HG03103 (cell line): ENCODE measurements around the gene SEMA6D.

Experiments used
- ATAC-seq: cut with Tn5 transposase; IDR thresholded peaks from one replicate; pipeline ENCODE4 v1.9.1; 2021; ENCODE audit warnings: low read depth; ENCODE audit not compliant: unreplicated experiment

Gene SEMA6D

DNA sequence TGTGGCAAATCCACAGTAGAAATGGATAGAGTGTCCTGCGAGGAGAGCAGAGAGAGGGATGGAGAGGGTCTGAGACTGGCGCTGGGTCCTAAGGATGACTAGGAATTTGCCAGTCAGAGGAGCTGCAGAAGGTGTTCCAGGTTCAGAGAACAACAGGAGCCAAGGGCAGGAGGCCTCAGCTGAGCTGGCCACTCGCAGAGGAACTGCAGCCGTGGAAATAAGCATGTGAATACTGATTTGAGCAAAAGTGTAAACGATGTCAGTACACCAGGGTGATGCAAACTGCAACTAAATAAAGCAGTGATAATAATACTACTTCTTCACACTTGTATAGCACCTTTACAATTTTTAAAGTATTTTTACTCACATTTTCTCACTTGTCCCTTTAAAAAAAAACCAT, 24.6 kb downstream of the SEMA6D start:
- ATAC-seq = no peak

DNA sequence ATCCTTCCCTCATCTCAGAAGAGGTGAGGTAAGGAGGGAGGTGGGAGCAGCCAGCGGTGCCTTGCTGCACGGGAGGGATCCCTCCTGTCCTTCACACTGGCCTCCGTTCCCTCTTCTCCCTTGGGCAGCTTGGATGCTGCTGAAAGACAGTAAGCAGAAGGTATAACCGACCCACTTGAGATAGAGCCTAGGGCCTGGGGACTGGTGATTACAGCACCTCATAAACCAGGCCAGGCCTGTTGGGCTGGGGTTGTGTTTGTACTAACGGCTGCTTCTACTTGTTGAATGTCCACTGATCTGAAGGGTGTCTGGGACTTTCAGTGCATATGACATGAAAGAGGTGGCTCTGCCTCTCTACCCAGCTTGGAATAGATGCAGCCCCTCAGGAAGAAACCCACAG, 25.0 kb downstream of the SEMA6D start:
- ATAC-seq = no peak

DNA sequence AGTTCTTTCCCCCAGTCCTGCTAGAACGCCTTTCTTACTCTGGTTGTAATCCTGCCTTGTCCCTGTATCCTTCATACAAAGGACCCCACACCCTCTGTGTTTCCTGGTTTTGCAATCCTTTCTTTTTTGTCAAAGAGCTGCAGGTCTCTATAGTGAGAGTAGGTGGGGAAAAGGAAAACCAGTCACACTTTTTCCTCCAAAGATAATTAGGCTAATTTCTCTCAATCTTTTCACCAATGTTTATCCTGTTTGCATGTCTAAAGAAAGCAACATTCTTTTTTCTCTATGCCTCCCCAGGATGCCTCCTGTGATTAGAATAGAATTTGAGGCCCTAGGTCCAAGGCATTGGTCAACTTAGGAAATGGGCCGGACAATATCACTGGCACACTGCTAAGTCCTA, 25.4 kb downstream of the SEMA6D start:
- no peak for ATAC-seq

DNA sequence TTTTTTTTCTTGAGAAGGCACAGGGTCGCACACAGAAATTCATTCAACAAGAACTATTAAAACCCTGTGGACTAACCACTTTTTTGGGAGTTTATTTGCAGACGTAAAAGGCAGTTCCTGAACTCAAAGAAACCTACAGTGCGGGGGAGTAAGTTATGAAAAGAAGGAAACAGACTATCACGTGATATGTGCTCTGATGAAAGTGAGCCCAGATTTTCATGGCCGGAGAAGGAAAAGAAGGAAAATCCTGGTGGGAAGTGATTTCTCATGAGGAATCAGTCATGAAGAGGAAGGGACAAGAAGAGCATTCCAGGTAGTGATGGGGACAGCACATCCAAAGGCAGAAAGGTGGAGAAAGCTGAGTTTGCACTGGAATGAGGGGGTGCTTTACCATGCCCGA, 26.1 kb downstream of the SEMA6D start:
- ATAC-seq = no peak

- ATAC-seq = no peak
Observed at GRCh38 chr15:47743886-47744285, 26.6 kb downstream of the SEMA6D start.

- no peak for ATAC-seq
Observed at GRCh38 chr15:47744496-47744895, 27.2 kb downstream of the SEMA6D start.

DNA sequence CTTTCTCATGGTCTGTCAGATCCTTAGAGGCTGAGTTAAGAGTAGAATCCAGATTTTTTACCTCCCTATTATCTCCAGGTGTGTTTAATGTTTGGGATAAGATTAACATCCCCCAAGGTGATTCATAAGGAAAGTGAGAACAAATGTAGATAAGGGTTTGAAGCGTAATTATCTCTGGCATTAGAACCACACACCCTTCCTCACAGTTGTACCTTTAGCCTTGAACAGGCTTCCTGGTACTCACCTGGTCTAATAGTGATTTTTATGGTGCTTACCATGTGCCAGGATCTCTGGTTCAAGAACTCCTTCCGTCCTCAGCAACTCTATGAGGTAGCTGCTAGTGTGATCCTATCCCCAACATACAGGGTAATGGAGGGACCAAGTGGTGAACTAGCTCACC, 27.7 kb downstream of the SEMA6D start:
- ATAC-seq = no peak

GRCh38 chr15:47746516-47746915, 29.2 kb downstream of the SEMA6D start:
- ATAC-seq = no peak

DNA sequence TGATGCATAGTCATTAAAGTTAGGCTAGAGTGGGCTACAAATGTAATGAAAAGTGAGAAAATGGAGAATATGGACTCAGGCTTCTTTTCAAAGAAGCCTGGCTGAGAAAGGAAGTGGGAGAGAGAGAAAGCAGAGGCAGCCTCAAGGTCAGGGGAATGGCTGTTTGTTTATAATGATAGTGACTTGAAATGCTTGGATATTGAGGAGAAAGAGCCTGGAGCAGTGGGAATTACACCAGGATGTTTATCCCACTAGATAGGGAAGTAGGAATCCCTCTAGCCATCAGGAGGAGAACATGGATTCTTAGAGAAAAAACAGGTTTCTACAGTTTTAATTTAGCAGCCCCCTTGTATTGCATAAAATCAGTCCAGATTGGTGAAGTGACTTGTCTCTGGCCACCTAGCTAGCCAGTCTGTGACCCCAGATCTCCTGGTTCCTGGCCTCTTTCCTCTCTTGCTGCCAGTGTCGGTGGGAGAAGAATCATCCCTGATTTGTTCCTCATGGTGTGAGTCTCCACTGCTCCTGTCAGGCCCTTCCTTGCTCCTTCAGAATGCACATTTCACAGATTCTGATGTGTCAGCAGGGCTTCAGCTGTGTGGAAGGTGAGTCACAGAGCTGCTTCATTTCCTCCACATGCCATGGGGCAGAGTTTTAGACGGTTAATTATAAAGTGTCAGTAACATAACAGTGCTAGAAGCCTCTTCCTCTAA, 32.9 kb downstream of the SEMA6D start:
- no peak for ATAC-seq

DNA sequence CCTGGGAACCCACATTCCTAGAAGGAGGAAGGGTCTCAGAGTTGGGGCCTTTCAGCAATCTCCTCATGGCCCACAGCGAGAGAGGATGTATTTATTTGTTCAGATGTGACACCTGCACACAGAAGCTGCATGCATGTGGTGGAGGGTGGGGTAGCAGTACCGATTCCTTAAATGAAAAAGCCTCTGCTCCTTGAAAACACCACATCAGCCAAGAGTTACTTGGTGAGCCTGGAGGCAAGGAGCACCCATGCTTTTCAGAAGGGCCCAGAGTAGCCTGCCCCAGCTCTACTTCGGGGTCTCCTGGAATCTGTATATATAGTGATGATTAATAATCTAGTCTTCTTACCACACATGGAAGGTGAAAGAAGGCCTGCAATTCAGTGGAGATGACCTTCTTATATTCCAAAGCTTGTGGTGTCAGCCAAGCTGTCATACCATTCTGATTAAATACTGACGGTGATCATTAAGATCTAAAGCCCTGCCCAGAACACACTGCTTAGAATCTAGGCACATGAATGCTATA, 33.5 kb downstream of the SEMA6D start:
- ATAC-seq = no peak

DNA sequence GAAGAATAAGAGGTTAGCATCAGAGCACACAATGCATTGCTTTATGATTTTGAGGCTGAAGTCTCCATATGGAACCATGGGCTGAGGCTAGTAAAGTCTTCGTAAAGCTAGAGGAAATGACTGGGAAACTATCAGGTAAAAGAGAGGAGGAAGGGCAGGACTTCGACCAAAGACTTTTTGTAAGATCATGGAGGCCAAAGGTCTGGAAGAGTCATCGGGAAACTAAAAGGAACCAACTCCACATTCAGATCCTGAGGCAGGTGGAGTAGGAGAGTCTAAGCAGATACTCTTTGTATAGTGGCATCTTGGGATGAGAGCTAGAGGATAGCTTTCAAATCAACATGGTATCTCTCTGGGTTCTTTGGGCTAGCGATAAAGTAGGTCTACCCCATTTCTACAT, 36.3 kb downstream of the SEMA6D start:
- no peak for ATAC-seq

DNA sequence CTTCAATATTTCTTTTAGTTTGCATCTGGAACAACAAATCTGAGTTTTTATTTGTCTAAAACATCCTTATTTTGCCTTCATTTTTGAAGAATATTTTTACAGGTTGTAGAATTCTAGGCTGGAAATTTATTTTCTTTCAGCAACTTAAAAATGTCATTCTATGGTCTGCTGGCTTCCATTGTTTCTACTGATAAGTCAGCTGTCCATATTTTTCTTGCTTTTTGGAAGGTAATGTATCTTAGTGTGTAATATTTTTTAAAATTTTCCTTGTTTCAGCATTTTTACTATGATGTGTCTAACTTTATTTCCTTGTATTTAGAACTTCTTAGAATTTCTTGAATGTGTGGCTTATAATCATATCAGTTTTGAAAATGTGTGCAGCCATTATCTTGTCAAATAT, 37.0 kb downstream of the SEMA6D start:
- no peak for ATAC-seq

DNA sequence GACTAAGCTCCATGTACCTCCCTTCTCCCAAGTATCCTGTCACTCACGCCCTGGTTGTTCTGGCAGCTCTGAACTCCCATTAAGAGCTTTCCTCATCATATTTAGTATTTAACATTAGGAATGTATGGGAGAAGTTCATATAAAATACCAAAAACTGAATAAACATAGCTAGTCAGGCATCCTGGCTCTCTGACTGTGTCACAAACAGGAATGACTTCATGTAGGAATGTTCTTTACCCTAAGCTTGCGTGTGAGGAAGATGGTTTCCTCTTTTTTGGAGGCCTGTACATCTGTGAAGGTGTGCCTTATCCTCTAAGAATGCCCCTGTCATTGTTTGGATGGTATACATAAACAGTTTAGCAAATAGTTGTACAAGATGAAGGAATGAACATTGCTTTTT, 38.6 kb downstream of the SEMA6D start:
- no peak for ATAC-seq

- ATAC-seq = no peak
Observed at GRCh38 chr15:47756872-47757271, 39.6 kb downstream of the SEMA6D start.

DNA sequence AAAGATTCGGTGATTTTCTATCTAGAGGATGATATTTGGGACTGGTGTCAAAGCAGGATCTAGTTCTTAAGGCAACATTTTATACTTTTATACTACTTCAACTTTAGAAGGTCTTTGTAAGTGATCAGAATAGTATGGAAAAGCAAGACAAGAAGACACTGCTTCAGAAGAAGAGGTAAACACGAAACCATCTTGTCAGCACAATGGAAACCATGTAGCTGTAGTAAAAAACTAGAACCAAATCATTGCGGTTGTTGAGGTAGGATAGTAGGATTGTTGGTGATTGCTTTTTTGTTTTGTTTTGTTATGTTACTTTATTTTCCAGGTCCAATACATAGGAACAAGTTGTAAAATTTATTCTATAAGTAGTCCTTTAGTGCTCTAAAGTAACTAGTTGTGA, 40.0 kb downstream of the SEMA6D start:
- no peak for ATAC-seq

DNA sequence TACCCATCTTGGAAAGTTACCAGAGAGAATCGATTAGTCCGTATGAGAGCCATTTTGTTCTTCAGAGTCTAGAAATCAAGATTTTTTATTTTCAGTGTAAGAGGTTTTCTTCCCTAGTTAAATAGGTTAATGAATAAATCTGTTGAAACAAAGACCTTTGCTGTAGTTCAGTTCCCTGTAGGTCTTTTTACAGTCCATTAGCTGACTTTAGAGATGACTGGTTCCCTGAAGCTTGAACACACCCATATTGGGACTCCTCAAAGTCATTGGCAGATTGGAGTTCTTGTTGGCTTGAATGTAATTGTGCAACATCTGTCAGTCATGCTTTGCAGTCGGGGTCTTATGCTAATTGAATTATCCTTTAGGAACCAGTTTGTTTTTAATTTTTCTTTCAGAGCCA, 45.3 kb downstream of the SEMA6D start:
- ATAC-seq = no peak

DNA sequence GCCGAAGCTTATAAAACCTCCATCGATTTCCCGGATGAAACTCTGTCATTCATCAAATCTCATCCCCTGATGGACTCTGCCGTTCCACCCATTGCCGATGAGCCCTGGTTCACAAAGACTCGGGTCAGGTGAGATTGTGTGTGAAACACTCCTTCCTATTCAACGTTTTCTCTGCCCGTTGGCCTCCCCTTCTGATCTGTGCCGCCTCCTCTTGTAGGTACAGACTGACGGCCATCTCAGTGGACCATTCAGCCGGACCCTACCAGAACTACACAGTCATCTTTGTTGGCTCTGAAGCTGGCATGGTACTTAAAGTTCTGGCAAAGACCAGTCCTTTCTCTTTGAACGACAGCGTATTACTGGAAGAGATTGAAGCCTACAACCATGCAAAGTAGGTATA, 47.4 kb downstream of the SEMA6D start:
- ATAC-seq = no peak

DNA sequence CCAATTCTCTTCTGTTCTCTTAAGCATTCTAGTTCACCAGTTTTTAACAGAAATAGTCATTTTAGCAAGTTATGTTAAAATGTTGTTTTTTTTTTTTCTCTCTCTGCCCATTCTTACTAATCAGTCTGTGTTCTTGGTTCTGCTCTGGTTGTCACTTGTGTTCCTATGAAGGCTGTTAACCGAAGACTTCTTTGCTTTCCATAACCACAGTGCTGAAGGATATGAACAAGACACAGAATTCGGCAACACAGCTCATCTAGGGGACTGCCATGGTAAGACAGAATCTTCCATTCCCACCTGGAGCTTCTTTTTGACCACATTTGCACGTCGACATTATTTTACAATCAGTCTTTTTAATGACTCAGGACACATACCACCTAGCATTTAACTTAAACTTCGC, 49.1 kb downstream of the SEMA6D start:
- no peak for ATAC-seq

GRCh38 chr15:47767035-47767434, 49.7 kb downstream of the SEMA6D start:
- no peak for ATAC-seq

DNA sequence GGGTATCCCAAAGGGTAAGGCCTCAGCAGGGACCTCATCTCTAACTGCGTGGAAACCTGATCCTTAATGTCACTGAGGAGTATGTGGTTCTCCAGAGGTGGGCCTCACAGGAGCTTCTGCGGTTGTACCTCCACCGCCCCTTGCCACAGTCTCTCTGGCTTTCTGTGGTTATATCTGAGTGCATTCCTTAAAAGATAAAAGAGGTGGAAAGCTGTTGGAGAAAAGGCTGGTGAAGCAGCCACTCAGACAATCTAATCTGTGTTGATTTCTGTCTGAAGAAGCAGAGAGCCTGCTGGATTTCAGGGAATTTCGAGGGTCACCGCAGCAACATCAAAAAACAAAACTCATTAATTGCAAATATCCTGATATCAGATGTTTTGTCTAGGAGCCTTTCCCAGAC, 51.4 kb downstream of the SEMA6D start:
- no peak for ATAC-seq

GRCh38 chr15:47769166-47769565, 51.9 kb downstream of the SEMA6D start:
- no peak for ATAC-seq

GRCh38 chr15:47773143-47773542, 55.8 kb downstream of the SEMA6D start:
- no peak for ATAC-seq

DNA sequence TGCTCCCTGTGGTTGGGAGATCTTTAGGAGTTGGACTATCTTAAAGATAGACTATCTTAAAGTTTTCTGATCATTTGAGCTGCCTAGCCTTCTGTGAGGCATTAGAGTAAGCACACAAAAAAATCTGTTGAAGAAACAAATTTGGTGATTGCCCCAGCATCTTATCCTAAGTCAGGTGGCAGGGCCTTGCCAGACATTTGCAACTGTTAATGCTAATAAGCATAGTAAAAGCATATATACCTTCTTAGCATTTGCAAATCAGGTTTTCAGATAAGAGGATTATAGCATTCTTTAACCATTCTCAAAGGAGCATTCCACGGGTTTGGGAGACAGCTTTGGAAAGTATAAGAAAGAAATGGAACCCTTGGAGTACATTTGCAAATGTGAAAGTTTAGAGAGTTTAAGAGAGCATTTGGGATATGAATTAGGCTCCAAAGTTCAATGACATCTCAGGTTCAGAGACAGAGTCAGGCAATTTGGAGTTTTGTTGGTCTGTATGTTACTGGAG, 61.0 kb downstream of the SEMA6D start:
- ATAC-seq = no peak
